Measurements from ENCODE around the gene GNAZ.

GRCh38 chr22:23126165-23127054 lies 56.1 kb downstream of the GNAZ start:
- TF ChIP-seq CTCF (IDR thresholded peaks at IDR 0.05; ENCODE audit: low read depth, low read length) (no peak), POLR2A (IDR thresholded peaks at IDR 0.05; ENCODE audit: extremely low read depth, insufficient read length) (no peak), MAX (IDR thresholded peaks at IDR 0.05; ENCODE audit: low read depth, low read length) (no peak)

Data from NB4 (cell line).